Stimulated activated naive CD8-positive, alpha-beta T cell treated with anti-CD3 and anti-CD28 coated beads, Interleukin-15, Interleukin-2, amounts not matched to agents 100 ng/mL and 50 ng/mL, for 24 hours (primary cell): ENCODE measurements around the gene EPB41L2.

Source experiments
- H3K27ac Mint-ChIP-seq: one replicate; pipeline ENCODE4 v1.8.0; 2021; ENCODE audit warnings: mild to moderate bottlenecking, mixed read lengths
- H3K27me3 Mint-ChIP-seq: one replicate; pipeline ENCODE4 v1.8.0; 2021; ENCODE audit warnings: mixed read lengths
- H3K36me3 Mint-ChIP-seq: one replicate; pipeline ENCODE4 v1.8.0; 2021; ENCODE audit warnings: low read depth, mixed read lengths
- H3K4me1 Mint-ChIP-seq: one replicate; pipeline ENCODE4 v1.8.0; 2021; ENCODE audit warnings: low read depth, mixed read lengths
- H3K4me3 Mint-ChIP-seq: one replicate; pipeline ENCODE4 v1.8.0; 2021; ENCODE audit warnings: mild to moderate bottlenecking, mixed read lengths
- H3K9me3 Mint-ChIP-seq: one replicate; pipeline ENCODE4 v1.8.0; 2021; ENCODE audit warnings: mixed read lengths

The EPB41L2 gene

GRCh38 chr6:131052181-131052580 is 10.9 kb downstream of the EPB41L2 start:
- Mint-ChIP-seq H3K27ac (no peak overlapping the region), H3K27me3 (no peaks in the 10 kb centered on the region), H3K9me3 (peaks cover 30% of the 10 kb centered on the region), H3K4me1 (no peaks in the 10 kb centered on the region), H3K4me3 (no peak overlapping the region), H3K36me3 (peaks cover 27% of the 10 kb centered on the region)

GRCh38 chr6:131051341-131051740 is 11.7 kb downstream of the EPB41L2 start:
- no peak overlapping the region for H3K27ac Mint-ChIP-seq
- H3K9me3 Mint-ChIP-seq, result peaks cover 30% of the 10 kb centered on the region
- H3K27me3 Mint-ChIP-seq, result no peaks in the 10 kb centered on the region
- no peaks in the 10 kb centered on the region for H3K4me1 Mint-ChIP-seq
- H3K36me3 Mint-ChIP-seq, result peaks cover 26% of the 10 kb centered on the region
- H3K4me3 Mint-ChIP-seq, result no peak overlapping the region

GRCh38 chr6:131049608-131050007 is 13.4 kb downstream of the EPB41L2 start:
- peaks cover 20% of the 10 kb centered on the region for H3K9me3 Mint-ChIP-seq
- peaks cover 18% of the 10 kb centered on the region for H3K36me3 Mint-ChIP-seq
- no peak overlapping the region for H3K27ac Mint-ChIP-seq
- no peak overlapping the region for H3K4me3 Mint-ChIP-seq
- no peaks in the 10 kb centered on the region for H3K4me1 Mint-ChIP-seq
- no peaks in the 10 kb centered on the region for H3K27me3 Mint-ChIP-seq

- Mint-ChIP-seq H3K27ac (no peak overlapping the region), H3K36me3 (peaks cover 13% of the 10 kb centered on the region), H3K9me3 (peaks cover 14% of the 10 kb centered on the region), H3K4me1 (no peaks in the 10 kb centered on the region), H3K4me3 (no peak overlapping the region), H3K27me3 (no peaks in the 10 kb centered on the region)
Measured at GRCh38 chr6:131048933-131049515, 14.0 kb downstream of the EPB41L2 start.

- H3K27me3 Mint-ChIP-seq, result no peaks in the 10 kb centered on the region
- H3K36me3 Mint-ChIP-seq, result peaks cover 9% of the 10 kb centered on the region
- no peak overlapping the region for H3K4me3 Mint-ChIP-seq
- no peak overlapping the region for H3K27ac Mint-ChIP-seq
- no peaks in the 10 kb centered on the region for H3K4me1 Mint-ChIP-seq
- peaks cover 11% of the 10 kb centered on the region for H3K9me3 Mint-ChIP-seq
Measured at GRCh38 chr6:131048459-131048858, 14.6 kb downstream of the EPB41L2 start.

- Mint-ChIP-seq H3K36me3 (peaks cover 4% of the 10 kb centered on the region), H3K9me3 (peaks cover 5% of the 10 kb centered on the region), H3K27ac (no peak overlapping the region), H3K4me1 (no peaks in the 10 kb centered on the region), H3K4me3 (no peak overlapping the region), H3K27me3 (no peaks in the 10 kb centered on the region)
Measured at GRCh38 chr6:131045139-131045538, 17.9 kb downstream of the EPB41L2 start.

- Mint-ChIP-seq H3K27me3 (no peaks in the 10 kb centered on the region), H3K4me1 (no peaks in the 10 kb centered on the region), H3K9me3 (peaks cover 2% of the 10 kb centered on the region), H3K27ac (no peak overlapping the region), H3K36me3 (peaks cover 4% of the 10 kb centered on the region), H3K4me3 (no peak overlapping the region)
Measured at GRCh38 chr6:131043902-131044447, 19.1 kb downstream of the EPB41L2 start.

- H3K4me1 Mint-ChIP-seq, result no peaks in the 10 kb centered on the region
- no peak overlapping the region for H3K4me3 Mint-ChIP-seq
- no peaks in the 10 kb centered on the region for H3K9me3 Mint-ChIP-seq
- no peaks in the 10 kb centered on the region for H3K36me3 Mint-ChIP-seq
- H3K27ac Mint-ChIP-seq, result no peak overlapping the region
- no peaks in the 10 kb centered on the region for H3K27me3 Mint-ChIP-seq
Measured at GRCh38 chr6:131042664-131043063, 20.4 kb downstream of the EPB41L2 start.

GRCh38 chr6:131041814-131042213 is 21.2 kb downstream of the EPB41L2 start:
- H3K27me3 Mint-ChIP-seq, result no peaks in the 10 kb centered on the region
- H3K27ac Mint-ChIP-seq, result no peak overlapping the region
- H3K9me3 Mint-ChIP-seq, result no peaks in the 10 kb centered on the region

GRCh38 chr6:131040866-131041265 is 22.2 kb downstream of the EPB41L2 start:
- Mint-ChIP-seq H3K9me3 (no peaks in the 10 kb centered on the region), H3K27me3 (no peaks in the 10 kb centered on the region)

More at GRCh38 chr6:131041814-131042213, 21.2 kb downstream of the EPB41L2 start:
- no peak overlapping the region for H3K4me3 Mint-ChIP-seq
- no peaks in the 10 kb centered on the region for H3K4me1 Mint-ChIP-seq
- H3K36me3 Mint-ChIP-seq, result no peaks in the 10 kb centered on the region

GRCh38 chr6:131039345-131039680 is 23.7 kb downstream of the EPB41L2 start:
- no peaks in the 10 kb centered on the region for H3K4me1 Mint-ChIP-seq
- H3K9me3 Mint-ChIP-seq, result no peaks in the 10 kb centered on the region
- no peaks in the 10 kb centered on the region for H3K27me3 Mint-ChIP-seq
- no peaks in the 10 kb centered on the region for H3K36me3 Mint-ChIP-seq
- H3K27ac Mint-ChIP-seq, result no peak overlapping the region
- no peak overlapping the region for H3K4me3 Mint-ChIP-seq

More at GRCh38 chr6:131040866-131041265, 22.2 kb downstream of the EPB41L2 start:
- Mint-ChIP-seq H3K4me3 (no peak overlapping the region), H3K36me3 (no peaks in the 10 kb centered on the region), H3K27ac (no peak overlapping the region), H3K4me1 (no peaks in the 10 kb centered on the region)

GRCh38 chr6:131038597-131039344 is 24.3 kb downstream of the EPB41L2 start:
- no peaks in the 10 kb centered on the region for H3K27me3 Mint-ChIP-seq
- no peaks in the 10 kb centered on the region for H3K36me3 Mint-ChIP-seq
- no peaks in the 10 kb centered on the region for H3K9me3 Mint-ChIP-seq
- H3K27ac Mint-ChIP-seq, result no peak overlapping the region
- H3K4me3 Mint-ChIP-seq, result no peak overlapping the region
- H3K4me1 Mint-ChIP-seq, result no peaks in the 10 kb centered on the region

- H3K9me3 Mint-ChIP-seq, result no peaks in the 10 kb centered on the region
- H3K27me3 Mint-ChIP-seq, result no peaks in the 10 kb centered on the region
- no peak overlapping the region for H3K27ac Mint-ChIP-seq
- H3K4me1 Mint-ChIP-seq, result no peaks in the 10 kb centered on the region
- no peaks in the 10 kb centered on the region for H3K36me3 Mint-ChIP-seq
- no peak overlapping the region for H3K4me3 Mint-ChIP-seq
Measured at GRCh38 chr6:131037194-131037897, 25.7 kb downstream of the EPB41L2 start.

- Mint-ChIP-seq H3K9me3 (no peaks in the 10 kb centered on the region), H3K36me3 (no peaks in the 10 kb centered on the region), H3K27me3 (no peaks in the 10 kb centered on the region), H3K4me3 (no peak overlapping the region), H3K4me1 (no peaks in the 10 kb centered on the region), H3K27ac (no peak overlapping the region)
Measured at GRCh38 chr6:131036601-131037000, 26.4 kb downstream of the EPB41L2 start.

GRCh38 chr6:131036143-131036542 is 26.9 kb downstream of the EPB41L2 start:
- Mint-ChIP-seq H3K36me3 (no peaks in the 10 kb centered on the region), H3K27me3 (no peaks in the 10 kb centered on the region), H3K4me3 (no peak overlapping the region), H3K4me1 (no peaks in the 10 kb centered on the region), H3K9me3 (no peaks in the 10 kb centered on the region), H3K27ac (no peak overlapping the region)
